Measurements from ENCODE around the gene SPRR2F.

- TF ChIP-seq GATA3 (IDR thresholded peaks at IDR 0.05; ENCODE audit: low read depth, low read length) (no peak), GATA2 (IDR thresholded peaks at IDR 0.05; ENCODE audit: low read depth, low read length) (no peak)
These were observed 31.6 kb downstream of the SPRR2F start for GRCh38 chr1:153081736-153082135.
